IMR-90 (cell line): Measurements from ENCODE around the gene PRKCB. TPM values are rescaled to one million over a fixed set of nuclear protein-coding genes. Genes with fewer than 3 reads are reported as not detected.

ENCODE experiments used
- ATAC-seq: fragments of 200-7000 bp; cut with Tn5 transposase; 2 replicates; pipeline ENCODE4 v1.9.1; 2020; ENCODE audit warnings: low read depth, mild to moderate bottlenecking, moderate library complexity
- BruUV-seq: library from RNA; stranded (reverse); fragments of 400-500 nt; replicated peaks from 2 replicates; lab custom pipeline; 2021; lab: Mats Ljungman, UMichigan
- CTCF ChIA-PET: fragments of 300-600 bp; formaldehyde crosslinking; extraction: SDS; loops from one replicate; lab custom pipeline; 2021; ENCODE audit warnings: antibody characterized with exemption; lab: Yijun Ruan, JAX
- POLR2A ChIA-PET: fragments of 300-600 bp; sonication (Branson Sonifier 250); formaldehyde crosslinking; loops from one replicate; lab custom pipeline; 2022; ENCODE audit warnings: antibody characterized with exemption; ENCODE audit not compliant: unreplicated experiment; lab: Charles Lee
- DNase-seq: peaks from one replicate; pipeline ENCODE4 v3.0.0; 2013
- H2AFZ ChIP-seq: replicated peaks from 2 replicates; pipeline ENCODE3; 2013; ENCODE audit warnings: low read length, mild to moderate bottlenecking; ENCODE audit not compliant: poor library complexity
- H2AK5ac ChIP-seq: 2 replicates; pipeline ENCODE4 v1.6.1; 2013; ENCODE audit warnings: low read depth, low read length, inconsistent platforms
- H2AK9ac ChIP-seq: replicated peaks from 2 replicates; pipeline ENCODE3; 2013; ENCODE audit warnings: mild to moderate bottlenecking, low read depth, low read length, moderate library complexity; ENCODE audit not compliant: poor library complexity
- H2BK120ac ChIP-seq: 2 replicates; pipeline ENCODE4 v1.6.1; 2013; ENCODE audit warnings: low read depth, low read length, inconsistent platforms
- H2BK15ac ChIP-seq: 3 replicates; pipeline ENCODE4 v1.6.1; 2013; ENCODE audit warnings: low read depth, low read length, inconsistent platforms
- H2BK20ac ChIP-seq: 2 replicates; pipeline ENCODE4 v1.6.1; 2013; ENCODE audit warnings: low read depth, mild to moderate bottlenecking, inconsistent platforms, low read length, moderate library complexity
- H2BK5ac ChIP-seq: 2 replicates; pipeline ENCODE4 v1.6.1; 2013; ENCODE audit warnings: mild to moderate bottlenecking, low read depth, low read length, inconsistent platforms; ENCODE audit not compliant: poor library complexity, severe bottlenecking
- H3K14ac ChIP-seq: replicated peaks from 2 replicates; pipeline ENCODE4 v1.6.1; 2013; ENCODE audit warnings: low read depth, low read length, inconsistent platforms
- H3K18ac ChIP-seq: 2 replicates; pipeline ENCODE4 v1.6.1; 2013; ENCODE audit warnings: low read depth, low read length, control low read depth
- H3K23ac ChIP-seq: 2 replicates; pipeline ENCODE4 v1.6.1; 2013; ENCODE audit warnings: low read depth, low read length, inconsistent platforms
- H3K27ac ChIP-seq: 2 replicates; pipeline ENCODE4 v1.5.1; 2013; ENCODE audit warnings: mild to moderate bottlenecking, control low read depth, low read length; ENCODE audit not compliant: insufficient read depth
- H3K27me3 ChIP-seq: 2 replicates; pipeline ENCODE4 v1.6.1; 2013; ENCODE audit warnings: low read length; ENCODE audit not compliant: control insufficient read depth, insufficient read depth
- H3K36me3 ChIP-seq: 2 replicates; pipeline ENCODE4 v1.6.1; 2013; ENCODE audit warnings: low read length, mixed read lengths; ENCODE audit not compliant: control insufficient read depth, insufficient read depth
- H3K4ac ChIP-seq: 2 replicates; pipeline ENCODE4 v1.6.1; 2013; ENCODE audit warnings: low read depth, low read length, inconsistent platforms
- H3K4me1 ChIP-seq: 2 replicates; pipeline ENCODE4 v1.6.1; 2013; ENCODE audit warnings: low read length, mixed read lengths; ENCODE audit not compliant: control insufficient read depth, insufficient read depth
- H3K4me2 ChIP-seq: 2 replicates; pipeline ENCODE4 v1.6.1; 2013; ENCODE audit warnings: low read depth, mild to moderate bottlenecking, control low read depth, low read length, moderate library complexity
- H3K4me3 ChIP-seq: 2 replicates; pipeline ENCODE4 v1.5.1; 2013; ENCODE audit warnings: low read depth, mild to moderate bottlenecking, control low read depth, low read length, moderate library complexity; ENCODE audit not compliant: insufficient read depth
- H3K56ac ChIP-seq: 2 replicates; pipeline ENCODE4 v1.6.1; 2013; ENCODE audit warnings: low read length, inconsistent platforms; ENCODE audit not compliant: insufficient read depth; ENCODE audit errors: extremely low read depth
- H3K79me1 ChIP-seq, 2 experiments: 2 replicates each; pipeline ENCODE4 v1.6.1; 2013; ENCODE audit warnings: low read length in 2 of 2, inconsistent platforms in 1 of 2, low read depth in 1 of 2
- H3K9ac ChIP-seq: 2 replicates; pipeline ENCODE4 v1.6.1; 2013; ENCODE audit warnings: low read depth, low read length, control low read depth
- H3K9me1 ChIP-seq: 2 replicates; pipeline ENCODE4 v1.6.1; 2013; ENCODE audit warnings: low read length, inconsistent platforms; ENCODE audit not compliant: insufficient read depth
- H3K9me3 ChIP-seq: 2 replicates; pipeline ENCODE4 v1.6.1; 2013; ENCODE audit warnings: low read length; ENCODE audit not compliant: control insufficient read depth, insufficient read depth
- H4K20me1 ChIP-seq: 2 replicates; pipeline ENCODE4 v1.6.1; 2013; ENCODE audit warnings: low read length, inconsistent platforms; ENCODE audit not compliant: insufficient read depth
- H4K5ac ChIP-seq: 2 replicates; pipeline ENCODE4 v1.6.1; 2013; ENCODE audit warnings: mild to moderate bottlenecking, low read depth, low read length, control low read depth
- H4K8ac ChIP-seq, 2 experiments: 2 replicates each; pipeline ENCODE4 v1.6.1; 2013; ENCODE audit warnings: low read depth in 2 of 2, low read length in 2 of 2, control low read depth in 1 of 2, inconsistent platforms in 1 of 2
- H4K91ac ChIP-seq: 2 replicates; pipeline ENCODE4 v1.6.1; 2013; ENCODE audit warnings: low read depth, low read length, inconsistent platforms; ENCODE audit not compliant: insufficient read depth
- MAFK ChIP-seq: IDR thresholded peaks from 2 replicates; pipeline ENCODE4 v1.6.1; 2012; ENCODE audit warnings: low read depth, low read length, improper control_type of control experiment
- RAD21 ChIP-seq: IDR thresholded peaks from 2 replicates; pipeline ENCODE4 v1.6.1; 2012; ENCODE audit warnings: low read length, improper control_type of control experiment
- RCOR1 ChIP-seq: IDR thresholded peaks from 2 replicates; pipeline ENCODE4 v1.6.1; 2012; ENCODE audit warnings: mild to moderate bottlenecking, low read length, improper control_type of control experiment; ENCODE audit not compliant: insufficient replicate concordance
- dilution Hi-C: fragments of 300-500 bp; cut with HindIII; formaldehyde crosslinking; loops from one replicate; pipeline ENCODE4 v1.14.3; 2018; ENCODE audit warnings: low sequenced_read_pairs; ENCODE audit not compliant: unreplicated experiment
- in situ Hi-C: fragments of 300-500 bp; cut with MboI; formaldehyde crosslinking; loops from 3 replicates; pipeline ENCODE4 v1.14.3; 2019; ENCODE audit warnings: low sequenced_read_pairs, inconsistent platforms, mixed read lengths
- intact Hi-C: fragments of 100-400 bp; cut with micrococcal nuclease; formaldehyde crosslinking; loops from 2 replicates; pipeline ENCODE4 v1.10.0; 2022
- polyA plus RNA-seq, 3 experiments: library from polyadenylated mRNA; depleted of rRNA; stranded (reverse); fragments of >200 nt; gene quantifications; 2 replicates each; pipeline ENCODE4 v1.2.3, GENCODE V29; 2012; ENCODE audit warnings: low replicate concordance in 1 of 3
- total RNA-seq: library from RNA; depleted of rRNA; stranded (reverse); fragments of >200 nt; gene quantifications from 2 replicates; pipeline ENCODE4 v1.2.3, GENCODE V29; 2012

The PRKCB gene
- total and polyA plus RNA-seq, 2 of the 4 experiments (the other 2 are of a cell fraction): under 0.01 TPM; not detected in 1

GRCh38 chr16:23922406-23922805 is 86.6 kb downstream of the PRKCB start:
- Histone ChIP-seq H2BK15ac (no peak overlapping the region), H4K91ac (no peak overlapping the region), H3K23ac (no peak overlapping the region), H3K27me3 (no peaks in the 10 kb centered on the region), H2AK5ac (no peak overlapping the region), H4K8ac (no peak overlapping the region), H3K4me3 (no peak overlapping the region), H3K27ac (no peak overlapping the region), H2BK20ac (no peak overlapping the region), H4K20me1 (no peaks in the 10 kb centered on the region), H3K4ac (no peak overlapping the region), H2BK5ac (no peak overlapping the region), H3K36me3 (no peaks in the 10 kb centered on the region), H3K9me3 (no peaks in the 10 kb centered on the region), H3K4me1 (no peaks in the 10 kb centered on the region), H2BK120ac (no peak overlapping the region), H3K56ac (no peak overlapping the region), H3K9me1 (no peaks in the 10 kb centered on the region), H2AFZ (no peak overlapping the region), H4K5ac (no peak overlapping the region), H3K9ac (no peak overlapping the region), H3K4me2 (no peak overlapping the region), H3K79me1 (no peaks in the 10 kb centered on the region), H3K18ac (no peak overlapping the region), H3K14ac (no peak overlapping the region), H2AK9ac (no peak overlapping the region)
- POLR2A ChIA-PET: no interaction called here
- in situ Hi-C loops: no loop called here
- intact Hi-C loops: no loop called here
- TF ChIP-seq RCOR1: no peak
- TF ChIP-seq MAFK: no peak
- TF ChIP-seq RAD21: no peak
- DNase-seq: no peak
- dilution Hi-C loops: no loop called here
- CTCF ChIA-PET: no interaction called here
- no peak for ATAC-seq
- BruUV-seq: no TSS peak
